ENCODE results near the gene GDF10. TPM values are rescaled to one million over a fixed set of nuclear protein-coding genes. Genes with fewer than 3 reads are reported as not detected.
A peak's percentile ranks its signal among the peaks of the same experiment; 100 is the strongest.

Gene GDF10
- total and polyA plus RNA-seq, 2 of the 8 experiments (the other 6 are each of a cell fraction or from before 2014, with no cell fraction given) = 0.19 to 0.32 TPM

DNA sequence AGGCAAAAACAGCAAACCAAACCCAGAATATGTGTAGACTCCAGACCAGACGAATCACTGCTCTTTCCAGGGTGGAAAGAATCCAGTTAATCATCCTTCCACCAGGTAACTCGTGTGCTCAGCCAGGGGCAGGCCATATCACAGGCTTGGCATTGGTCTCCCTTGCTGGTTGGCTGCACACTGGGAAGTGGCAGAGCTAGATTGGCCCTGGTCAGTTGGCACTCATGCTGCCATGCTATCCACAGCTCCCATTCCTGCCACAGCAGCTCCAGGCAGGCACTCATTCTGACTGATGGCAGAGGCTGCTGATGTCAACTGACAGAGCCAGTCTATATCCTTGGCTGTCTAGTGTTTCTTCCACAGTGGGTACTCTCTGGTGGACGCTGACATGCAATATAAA, 9.7 kb upstream of the GDF10 start:
- Histone ChIP-seq H3K4me1 (replicated peaks in 1 of 4; ENCODE audit: control insufficient read depth in 3 of 4, insufficient read depth in 4 of 4, low read length in 3 of 4) (no peaks in the 10 kb centered on the region), H4K20me1 (replicated peaks in 1 of 2; ENCODE audit: control insufficient read depth in 1 of 2, insufficient read depth in 2 of 2, low read length in 2 of 2) (no peaks in the 10 kb centered on the region), H2BK120ac (replicated peaks; ENCODE audit: low read depth, low read length) (no peak overlapping the region), H2BK15ac (ENCODE audit: low read length) (no peak overlapping the region), H3K14ac (ENCODE audit: insufficient read length) (no peak overlapping the region), H3K4me3 (ENCODE audit: extremely low read depth in 1 of 4, insufficient read depth in 2 of 4, low read depth in 3 of 4, low read length in 4 of 4) (no peak overlapping the region), H4K8ac (ENCODE audit: extremely low read depth, insufficient read depth, low read length) (peak overlapping the region; percentile 16; the same call in 1 of the 2 replicates), H2BK5ac (ENCODE audit: low read depth, low read length) (no peak overlapping the region), H3K36me3 (ENCODE audit: control insufficient read depth in 2 of 4, insufficient read depth in 4 of 4, low read length in 3 of 4) (no peaks in the 10 kb centered on the region), H2AFZ (ENCODE audit: low read length) (no peak overlapping the region), H3K27me3 (replicated peaks in 1 of 4; ENCODE audit: control insufficient read depth in 3 of 4, extremely low read depth in 1 of 4, insufficient read depth in 3 of 4, low read length in 3 of 4) (no peaks in the 10 kb centered on the region), H4K5ac (ENCODE audit: insufficient read length, low read depth, low read length) (no peak overlapping the region), H4K91ac (replicated peaks; ENCODE audit: insufficient read length, low read length) (no peak overlapping the region), H3K79me1 (ENCODE audit: low read depth, low read length) (no peaks in the 10 kb centered on the region), H2BK12ac (ENCODE audit: low read depth, low read length) (no peak overlapping the region), H3K56ac (replicated peaks; ENCODE audit: insufficient read length, low read depth, low read length) (no peak overlapping the region), H3K4ac (replicated peaks; ENCODE audit: insufficient read length, low read depth, low read length) (no peak overlapping the region), H3K23ac (ENCODE audit: insufficient read length) (no peak overlapping the region), H3K9ac (replicated peaks in 1 of 4; ENCODE audit: extremely low read depth in 1 of 4, low read depth in 3 of 4, low read length in 3 of 4) (no peak overlapping the region), H3K18ac (ENCODE audit: extremely low read depth, low read length) (no peak overlapping the region), H2BK20ac (ENCODE audit: low read length) (no peak overlapping the region), H2AK5ac (ENCODE audit: low read depth, low read length) (no peak overlapping the region), H3K79me2 (ENCODE audit: control insufficient read depth in 1 of 2, insufficient read depth in 2 of 2, low read length in 2 of 2) (no peaks in the 10 kb centered on the region), H3K4me2 (ENCODE audit: insufficient read depth in 1 of 2, low read depth in 2 of 2, low read length in 2 of 2) (no peak overlapping the region), H3K23me2 (ENCODE audit: low read depth, low read length) (no peaks in the 10 kb centered on the region), H3K9me3 (ENCODE audit: insufficient read depth in 2 of 2, low read depth in 1 of 2, low read length in 1 of 2) (no peaks in the 10 kb centered on the region), H3K27ac (ENCODE audit: low read depth, low read length) (no peak overlapping the region)
- ChIA-PET POLR2A (ENCODE audit: partially characterized antibody) (no interaction called here), CTCF (ENCODE audit: partially characterized antibody) (interaction anchor here (1.0 to 1.5 kb wide), 4 partner anchors 16 to 243 kb away, joined by 3 to 5 read pairs (median 3); no protein-coding TSS in a partner anchor)
- no peak for DNase-seq (ENCODE audit: low read depth in 1 of 2, low spot score in 2 of 2)
- 84% methylated on average over 3 of the region's 3 CpGs; no CpG with 5 or more reads in 1 of the 2 experiments for WGBS, 2 experiments (ENCODE audit: extremely low coverage in 1 of 2, insufficient coverage in 1 of 2, insufficient read length in 1 of 2, insufficient replicate concordance in 2 of 2, low coverage in 1 of 2, low lambda C conversion rate in 2 of 2, missing lambda C conversion rate in 1 of 2)
- no peak for FAIRE-seq
- TF ChIP-seq CBX5 (IDR thresholded peaks at IDR 0.05; ENCODE audit: low read depth, low read length) (no peak), GTF2F1 (IDR thresholded peaks at IDR 0.05; ENCODE audit: borderline replicate concordance, low read depth, low read length) (no peak), SIX5 (IDR thresholded peaks at IDR 0.05; ENCODE audit: low read depth, low read length) (no peak)
- TF ChIP-seq, protein P1, sequence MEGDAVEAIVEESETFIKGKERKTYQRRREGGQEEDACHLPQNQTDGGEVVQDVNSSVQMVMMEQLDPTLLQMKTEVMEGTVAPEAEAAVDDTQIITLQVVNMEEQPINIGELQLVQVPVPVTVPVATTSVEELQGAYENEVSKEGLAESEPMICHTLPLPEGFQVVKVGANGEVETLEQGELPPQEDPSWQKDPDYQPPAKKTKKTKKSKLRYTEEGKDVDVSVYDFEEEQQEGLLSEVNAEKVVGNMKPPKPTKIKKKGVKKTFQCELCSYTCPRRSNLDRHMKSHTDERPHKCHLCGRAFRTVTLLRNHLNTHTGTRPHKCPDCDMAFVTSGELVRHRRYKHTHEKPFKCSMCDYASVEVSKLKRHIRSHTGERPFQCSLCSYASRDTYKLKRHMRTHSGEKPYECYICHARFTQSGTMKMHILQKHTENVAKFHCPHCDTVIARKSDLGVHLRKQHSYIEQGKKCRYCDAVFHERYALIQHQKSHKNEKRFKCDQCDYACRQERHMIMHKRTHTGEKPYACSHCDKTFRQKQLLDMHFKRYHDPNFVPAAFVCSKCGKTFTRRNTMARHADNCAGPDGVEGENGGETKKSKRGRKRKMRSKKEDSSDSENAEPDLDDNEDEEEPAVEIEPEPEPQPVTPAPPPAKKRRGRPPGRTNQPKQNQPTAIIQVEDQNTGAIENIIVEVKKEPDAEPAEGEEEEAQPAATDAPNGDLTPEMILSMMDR (IDR thresholded peaks at IDR 0.05; ENCODE audit: control extremely low read depth in 1 of 3, insufficient read depth in 1 of 3, low read depth in 1 of 3, low read length in 3 of 3) = no peak
